ENCODE results near the gene SBF2.

DNA sequence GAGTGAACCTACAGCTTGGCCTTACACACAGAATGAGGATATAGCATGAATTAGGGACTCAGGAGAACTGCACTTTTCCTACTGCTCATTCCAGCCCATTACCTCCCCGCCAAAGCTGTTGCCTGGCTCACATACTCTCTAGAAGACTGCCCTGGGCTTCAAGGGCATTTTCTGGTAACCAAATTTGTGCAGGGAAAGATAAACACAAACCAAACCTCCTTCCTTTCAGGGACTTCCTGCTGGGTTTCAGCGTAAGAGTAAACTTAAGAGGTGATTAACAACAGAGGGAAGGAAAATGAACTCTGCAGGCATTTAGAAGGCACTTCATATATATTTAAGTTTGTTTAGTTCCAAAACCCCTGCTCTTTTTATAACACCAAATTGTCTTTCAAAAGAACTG is 435.2 kb downstream of the SBF2 start:
- TF ChIP-seq CTCF (IDR thresholded peaks at IDR 0.05) (no peak), POLR2A (IDR thresholded peaks at IDR 0.05) (no peak)
